Eye (tissue), 1 donor: ENCODE data around the gene CFAP74.
A peak's percentile ranks its signal among the peaks of the same experiment; 100 is the strongest.

Experiments
- DNase-seq: peaks from one replicate; pipeline ENCODE4 v3.0.0-alpha.2; 2015

The CFAP74 gene

DNA sequence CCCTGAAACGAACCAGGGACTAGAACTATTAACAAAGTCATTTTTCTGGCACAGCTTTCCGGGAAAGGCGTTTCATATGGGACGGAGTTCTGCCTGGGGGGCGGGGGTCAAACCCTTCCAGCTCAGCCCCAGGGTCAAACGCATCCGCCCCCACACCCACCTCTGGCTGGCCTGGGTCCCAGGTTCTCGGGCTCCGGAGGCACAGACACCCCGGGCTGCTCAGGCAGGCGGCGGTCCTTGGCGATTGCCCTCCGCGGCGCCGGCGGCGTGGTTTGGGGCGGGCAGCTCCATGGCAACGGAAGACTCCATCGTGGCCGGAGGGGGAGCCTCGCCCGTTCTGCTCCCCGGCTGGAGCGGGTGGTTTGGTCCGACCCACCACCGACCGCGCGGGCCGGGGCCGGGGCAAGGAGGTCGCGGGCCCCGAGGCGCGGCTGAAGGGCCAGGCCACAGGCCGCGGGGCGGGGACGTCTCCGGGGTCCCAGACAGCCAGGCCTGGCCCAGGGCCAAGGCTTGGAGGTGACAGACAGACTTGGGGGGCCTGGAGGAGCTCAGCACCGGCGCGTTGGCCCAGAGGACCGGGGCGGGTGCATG is at the start of gene CFAP74:
TSS of gene CFAP74 (minus strand) at position 246 of the 591 bp plus-strand sequence. CDS start 12,830 bp downstream, outside the sequence.
- peak; percentile 93 for DNase-seq

DNA sequence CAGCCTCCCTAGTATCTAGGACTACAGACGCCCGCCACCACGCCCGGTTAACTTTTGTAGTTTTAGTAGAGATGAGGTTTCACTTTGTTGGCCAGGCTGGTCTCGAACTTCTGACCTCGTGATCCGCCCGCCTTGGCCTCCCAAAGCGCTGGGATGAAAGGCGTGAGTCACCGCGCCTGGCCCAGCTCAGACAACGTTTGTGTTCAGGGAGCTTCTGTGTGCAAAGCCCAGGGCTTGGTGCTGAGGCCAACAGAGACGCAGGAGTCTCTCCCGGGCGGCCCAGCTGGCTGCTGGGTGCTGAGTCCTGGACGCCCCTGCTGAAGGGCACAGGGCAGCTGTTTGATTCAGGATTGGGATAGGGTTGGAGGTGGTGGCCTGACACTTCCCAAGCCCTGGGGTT is 49.6 kb upstream of the CFAP74 start:
- no peak for DNase-seq

DNA sequence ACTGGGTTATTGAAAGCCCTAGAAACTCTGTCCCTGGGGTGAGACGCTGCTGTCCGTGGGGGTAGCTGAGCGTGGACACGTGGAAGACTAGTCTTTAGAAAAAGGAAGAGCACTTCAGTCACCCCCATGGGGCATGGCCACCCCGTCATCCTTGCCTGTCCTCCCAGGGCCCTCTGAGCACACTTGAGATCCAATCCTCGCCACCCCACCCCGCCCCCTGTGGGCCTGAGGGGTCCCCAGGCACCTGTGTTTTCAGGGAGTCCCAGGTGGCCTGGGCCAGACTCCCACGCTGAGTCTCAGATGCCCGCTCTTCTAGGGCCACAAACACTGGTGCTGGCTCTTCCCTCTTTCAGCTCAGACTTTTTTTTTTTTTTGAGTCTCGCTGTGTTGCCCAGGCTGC is 49.2 kb upstream of the CFAP74 start:
- no peak for DNase-seq

DNA sequence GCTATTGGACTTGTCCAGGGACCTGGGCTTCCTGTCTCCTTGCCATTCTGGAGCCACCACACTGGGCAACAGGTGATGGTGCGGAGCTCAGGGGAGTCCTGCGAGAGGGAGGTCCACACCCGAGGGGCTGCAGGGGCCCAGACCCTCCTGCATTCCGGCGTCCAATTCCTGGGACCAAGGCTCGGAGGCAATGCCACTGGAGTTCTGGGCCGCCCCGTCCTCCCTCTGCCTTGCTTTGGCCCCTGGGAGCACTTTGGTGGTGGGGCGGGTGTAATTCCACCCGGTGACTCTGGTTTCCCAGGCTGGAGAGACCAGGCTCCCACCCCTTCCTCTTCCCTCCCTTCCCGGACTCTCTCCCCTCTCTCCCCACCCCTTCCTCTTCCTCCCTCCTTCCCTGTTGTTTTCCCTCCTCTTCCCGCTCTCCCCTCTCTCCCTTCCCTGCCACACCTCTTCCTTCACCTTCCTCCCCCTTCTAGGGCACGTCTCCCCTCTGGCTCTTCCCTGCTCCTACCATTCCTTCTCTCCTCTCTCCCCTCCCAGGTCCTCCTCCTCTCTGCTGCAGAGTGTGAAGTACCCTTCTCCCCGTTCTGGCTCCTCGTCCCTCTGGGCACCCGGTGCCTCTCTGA is 48.6 kb upstream of the CFAP74 start:
- no peak for DNase-seq

DNA sequence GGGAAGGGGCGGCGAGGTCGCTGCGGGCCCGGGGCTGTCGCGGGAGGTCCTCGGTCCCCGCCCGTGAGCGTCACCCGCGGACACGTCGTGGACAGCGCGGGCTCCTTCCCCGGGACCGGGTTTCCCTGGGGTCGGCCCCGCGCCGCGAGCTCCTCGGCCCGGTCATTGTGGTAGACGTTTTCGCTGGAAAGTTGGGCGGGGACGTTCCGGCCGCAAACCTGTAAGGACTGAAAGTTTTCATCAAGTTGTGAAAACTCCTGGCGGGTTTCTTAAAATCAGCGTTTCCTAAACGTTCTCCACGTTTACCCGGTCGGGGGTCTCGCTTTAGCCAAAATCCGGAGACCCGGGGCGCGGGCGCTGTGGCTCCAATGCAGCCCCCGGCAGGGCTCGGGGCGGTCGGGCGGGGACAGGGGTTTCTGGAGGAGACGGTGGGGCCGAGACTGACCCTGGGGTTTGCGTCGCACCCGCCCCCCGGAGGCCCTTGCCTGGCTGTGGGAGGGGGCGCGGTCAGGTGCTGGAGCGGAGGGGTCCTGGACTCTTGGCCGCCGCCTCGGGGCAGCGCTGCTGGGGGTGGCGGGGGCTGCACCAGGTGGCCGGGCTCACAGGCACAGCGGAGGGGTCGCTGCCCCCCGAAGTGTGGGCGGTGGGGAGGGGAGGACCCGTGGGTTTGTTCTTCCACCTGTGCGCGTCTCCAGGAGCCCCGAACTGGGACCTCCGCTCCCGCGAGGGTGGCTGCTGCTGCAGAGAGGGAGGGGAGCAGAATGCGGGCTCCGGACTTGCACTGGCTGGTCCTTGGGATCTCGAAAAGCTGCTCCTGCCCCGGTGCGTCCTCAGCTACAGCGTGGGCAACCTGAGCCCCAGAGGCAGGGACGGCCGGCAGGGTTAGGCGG is 47.5 kb upstream of the CFAP74 start:
- peak; percentile 49 for DNase-seq

DNA sequence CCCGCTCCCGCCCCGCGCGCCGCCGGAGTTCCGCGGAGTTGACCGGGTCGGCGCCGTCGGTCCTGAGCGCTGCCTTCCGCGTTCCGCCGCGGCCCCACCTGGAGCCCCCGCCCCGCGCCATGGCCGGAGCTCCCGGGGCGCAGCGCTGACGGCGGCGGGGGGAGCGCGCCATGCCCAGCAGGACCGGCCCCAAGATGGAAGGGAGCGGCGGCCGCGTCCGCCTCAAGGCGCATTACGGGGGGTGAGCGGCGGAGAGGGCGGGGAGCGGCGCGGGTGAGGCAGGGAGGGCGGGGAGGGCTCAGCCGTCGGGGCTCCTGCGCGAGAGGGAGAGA is 46.8 kb upstream of the CFAP74 start:
- peak; percentile 60 for DNase-seq

- peak; percentile 65 for DNase-seq
Observed at GRCh38 chr1:2049718-2050431, 46.3 kb upstream of the CFAP74 start, which contains the start of gene PRKCZ. Gene PRKCZ (plus strand): TSS chr1:2050411. CDS start chr1:2050631, 220 bp downstream.

DNA sequence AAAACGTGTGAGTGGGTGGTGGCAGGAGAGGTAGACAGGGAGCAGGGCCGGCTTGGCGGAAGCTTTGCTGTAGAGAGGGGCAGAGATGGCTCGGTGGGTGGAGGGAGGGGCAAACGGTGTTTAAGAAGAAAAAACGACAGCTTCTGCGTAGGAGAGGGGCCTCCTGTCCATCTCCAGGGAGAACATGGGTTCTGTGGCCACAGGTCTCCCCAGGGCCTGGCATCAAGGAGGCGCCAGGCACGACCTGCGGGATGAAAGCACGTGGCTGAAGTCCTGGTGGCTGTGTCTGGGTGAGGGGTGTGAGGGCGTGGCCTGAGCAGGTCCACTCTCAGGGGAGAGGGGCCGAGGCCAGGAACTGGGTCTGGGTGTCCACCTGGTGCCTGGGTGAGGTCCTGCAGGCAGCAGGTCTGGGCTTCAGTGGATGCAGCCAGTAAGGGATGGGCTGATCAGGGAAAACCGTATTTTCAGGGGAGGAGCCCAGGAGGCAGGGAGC is 45.7 kb upstream of the CFAP74 start:
- peak; percentile 58 for DNase-seq

- no peak for DNase-seq
Observed at GRCh38 chr1:2047749-2048729, 44.5 kb upstream of the CFAP74 start.

DNA sequence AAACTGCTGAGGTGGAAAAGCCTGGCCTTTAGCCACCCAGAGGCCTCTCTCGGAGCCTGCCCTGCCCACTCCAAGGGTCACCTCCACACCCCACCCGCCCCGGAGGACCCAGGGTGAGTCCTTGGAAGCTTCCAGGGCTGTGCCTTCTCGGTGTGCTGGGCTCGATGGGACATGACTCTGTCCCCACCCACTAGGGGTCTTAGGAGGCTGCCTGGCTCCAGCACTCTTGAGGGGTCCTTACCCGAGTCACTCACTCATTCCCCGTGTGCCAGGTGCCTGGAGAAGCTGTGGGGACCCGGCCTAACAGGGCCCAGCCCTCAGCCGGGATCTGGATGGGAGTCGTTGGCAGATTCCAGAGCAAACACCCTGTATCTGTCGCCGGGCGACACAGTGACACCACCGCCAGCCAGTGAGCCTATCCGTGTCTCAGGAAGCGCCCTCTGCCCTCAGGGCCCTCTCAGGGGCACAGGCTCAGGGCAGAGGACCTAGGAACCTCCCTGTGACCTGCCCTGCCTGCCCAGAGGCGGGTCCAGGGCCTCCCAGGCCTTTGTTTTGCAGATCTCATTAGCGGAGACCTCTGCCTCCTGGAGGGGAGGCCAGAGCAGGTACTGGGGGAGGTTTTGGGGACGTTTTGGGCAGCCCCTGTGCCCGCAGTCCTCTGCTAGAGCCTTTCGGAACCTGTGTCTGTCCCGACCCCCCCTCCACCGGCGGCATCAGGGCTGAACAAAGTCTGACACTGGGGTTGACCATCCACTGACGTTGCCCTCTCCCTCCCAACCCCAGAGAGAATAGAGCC is 43.6 kb upstream of the CFAP74 start:
- DNase-seq: no peak

- DNase-seq: peak; percentile 56
Observed at GRCh38 chr1:2046174-2046917, 42.8 kb upstream of the CFAP74 start.

- no peak for DNase-seq
Observed at GRCh38 chr1:2045468-2046173, 42.0 kb upstream of the CFAP74 start.

GRCh38 chr1:2044510-2045319 is 41.1 kb upstream of the CFAP74 start:
- peak; percentile 90 for DNase-seq

DNA sequence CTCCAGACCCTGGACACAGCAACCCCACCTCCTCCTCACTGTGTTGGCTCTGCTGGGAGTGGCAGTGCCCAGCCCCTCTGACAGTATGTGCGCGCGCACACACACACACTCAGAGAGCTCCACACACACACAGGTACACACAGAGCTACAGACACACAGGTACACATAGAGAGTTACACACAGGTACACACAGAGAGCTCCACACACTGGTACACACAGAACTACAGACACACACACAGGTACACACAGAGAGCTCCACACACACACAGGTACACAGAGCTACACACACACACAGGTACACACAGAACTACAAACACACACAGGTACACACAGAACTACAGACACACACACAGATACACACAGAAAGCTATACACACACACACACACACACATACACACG is 40.3 kb upstream of the CFAP74 start:
- DNase-seq: no peak

GRCh38 chr1:2042830-2043773 is 39.5 kb upstream of the CFAP74 start:
- DNase-seq: no peak

GRCh38 chr1:2041887-2042286 is 38.3 kb upstream of the CFAP74 start:
- DNase-seq: no peak

- DNase-seq: no peak
Observed at GRCh38 chr1:2041305-2041704, 37.7 kb upstream of the CFAP74 start.
